GM21360 (cell line): ENCODE data around the gene GEMIN7.
A peak's percentile ranks its signal among the peaks of the same experiment; 100 is the strongest.

Experiments used
- ATAC-seq: cut with Tn5 transposase; IDR thresholded peaks from one replicate; pipeline ENCODE4 v1.9.1; 2021; ENCODE audit warnings: mild to moderate bottlenecking, moderate library complexity; ENCODE audit not compliant: unreplicated experiment

GEMIN7 gene

DNA sequence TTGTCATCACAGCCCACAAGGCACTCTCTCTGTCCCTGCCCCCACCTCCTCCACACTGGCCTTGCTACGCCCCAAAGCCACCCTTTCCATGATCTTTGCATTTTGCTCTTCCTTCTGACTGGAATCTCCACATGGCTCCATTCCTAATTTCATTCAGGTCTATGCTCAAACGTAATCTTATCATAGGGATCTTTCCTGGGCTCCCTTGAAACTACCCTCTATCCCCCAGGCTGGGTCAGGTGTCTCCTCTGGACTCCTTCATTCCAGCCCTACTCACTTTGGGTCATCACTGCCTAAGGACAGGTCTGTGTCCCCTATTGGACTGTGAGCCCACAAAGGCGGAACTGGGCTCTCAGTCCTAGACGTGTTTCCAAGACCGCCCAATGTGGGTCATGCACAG is 3.1 kb downstream of the GEMIN7 start:
- no peak for ATAC-seq

DNA sequence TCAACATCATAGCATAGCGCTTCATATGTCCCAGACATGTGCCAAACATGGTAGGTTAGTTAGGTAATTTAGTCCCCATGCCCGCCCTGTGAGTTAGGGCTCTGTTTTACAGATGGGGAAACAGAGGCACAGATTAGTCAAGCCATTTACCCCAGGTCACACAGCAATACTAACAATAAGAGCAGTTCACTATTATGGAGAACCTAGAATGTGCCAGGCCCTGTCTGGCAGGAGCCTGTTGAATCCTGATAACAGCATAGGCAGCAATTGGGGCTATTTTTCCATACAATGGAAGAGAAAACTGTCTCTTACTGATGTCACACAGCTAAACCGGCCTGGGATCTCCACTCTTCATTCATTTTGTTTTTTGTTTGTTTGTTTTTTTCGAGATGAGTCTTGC is 7.4 kb downstream of the GEMIN7 start:
- ATAC-seq, result no peak

DNA sequence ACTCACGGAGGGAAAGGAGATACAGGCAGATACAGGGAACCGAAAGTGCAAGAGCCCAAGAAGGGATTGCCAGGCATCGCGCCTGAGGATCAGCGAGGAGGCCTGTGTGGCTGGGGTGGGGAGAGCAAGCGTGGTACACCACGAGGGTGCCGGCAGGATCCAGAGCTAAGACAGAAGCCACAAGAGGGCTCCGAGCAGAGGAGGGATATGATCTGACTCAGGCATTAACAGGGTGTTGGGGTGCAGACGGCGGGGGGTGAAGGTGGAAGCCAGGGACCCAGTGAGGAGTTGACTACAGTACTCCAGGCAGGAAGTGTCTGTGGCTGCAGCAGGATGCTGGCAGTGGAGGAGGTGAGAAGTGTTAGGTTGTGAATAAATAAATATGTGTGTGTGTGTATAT is 8.5 kb downstream of the GEMIN7 start:
- no peak for ATAC-seq

DNA sequence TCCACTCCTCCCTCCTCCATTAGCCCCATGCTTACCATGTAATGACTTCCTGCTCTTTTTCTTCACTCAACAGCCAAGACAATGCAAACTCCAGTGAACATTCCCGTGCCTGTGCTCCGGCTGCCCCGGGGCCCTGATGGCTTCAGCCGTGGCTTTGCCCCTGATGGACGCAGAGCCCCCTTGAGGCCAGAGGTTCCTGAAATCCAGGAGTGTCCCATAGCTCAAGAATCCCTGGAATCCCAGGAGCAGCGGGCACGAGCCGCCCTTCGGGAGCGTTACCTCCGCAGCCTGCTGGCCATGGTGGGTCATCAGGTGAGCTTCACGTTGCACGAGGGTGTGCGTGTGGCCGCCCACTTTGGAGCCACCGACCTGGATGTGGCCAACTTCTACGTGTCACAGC is 11.0 kb downstream of the GEMIN7 start:
- no peak for ATAC-seq

DNA sequence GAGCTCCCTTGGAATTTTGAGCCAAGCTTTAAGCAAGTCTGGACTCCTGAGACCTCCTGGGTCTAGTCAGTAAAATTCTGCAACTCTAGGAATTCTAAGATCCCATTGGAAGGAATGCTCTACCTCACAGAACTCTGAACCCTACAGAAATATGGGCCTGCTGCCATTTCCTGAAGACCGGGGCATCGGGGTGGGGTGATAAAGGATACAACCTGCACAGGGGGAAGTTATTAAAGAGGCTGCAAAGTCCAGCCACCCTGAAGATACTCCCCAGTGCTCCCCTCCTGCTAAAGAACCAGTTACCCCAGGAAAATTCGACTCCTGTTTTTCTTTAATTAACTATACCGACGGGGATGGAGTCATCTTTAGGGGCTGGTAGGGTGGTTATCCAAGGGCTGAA is 11.5 kb downstream of the GEMIN7 start:
- ATAC-seq, result no peak

DNA sequence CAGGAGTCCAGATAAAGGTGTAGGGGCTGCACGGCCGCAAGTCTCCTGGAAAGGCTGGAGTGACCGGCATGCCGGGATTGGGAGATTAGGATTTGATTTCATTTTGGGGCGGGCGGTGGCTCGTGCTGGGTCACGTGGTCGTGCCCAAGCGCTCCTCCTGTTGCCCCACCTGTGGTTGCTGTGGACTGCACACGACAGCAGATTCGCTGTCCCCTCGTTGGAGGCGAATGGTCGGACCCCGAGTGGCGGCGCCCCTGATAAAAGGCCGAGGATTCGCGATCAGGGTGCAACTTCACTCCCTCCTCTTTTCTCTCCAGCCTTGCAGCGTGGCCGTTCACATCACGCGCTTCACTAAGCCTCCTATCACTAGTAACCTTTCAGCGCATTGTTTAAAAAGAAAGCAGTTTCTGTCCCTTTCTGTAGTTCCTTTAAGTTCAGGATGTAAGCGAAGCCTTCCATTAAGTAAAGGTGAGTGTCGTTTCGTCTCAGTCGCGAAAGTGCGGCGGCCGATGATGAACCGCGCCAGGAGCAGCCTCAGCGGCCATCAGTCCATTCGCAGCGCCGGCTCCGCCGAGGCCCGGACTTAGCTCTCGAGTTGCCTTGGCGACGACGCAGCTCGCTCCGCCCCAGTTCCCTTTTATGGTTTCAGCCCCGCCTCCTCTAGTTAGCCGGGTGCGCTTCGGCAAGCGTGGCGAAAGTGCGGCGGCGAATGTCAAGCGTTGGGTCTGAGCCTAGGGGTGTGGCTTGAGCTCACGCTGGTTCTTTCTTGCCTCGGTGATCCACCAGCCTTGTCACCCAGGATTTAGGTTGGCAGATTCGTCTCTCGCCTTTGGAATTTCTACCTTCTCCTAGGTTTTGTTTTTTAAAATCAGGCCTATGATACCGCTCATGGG is 12.2 kb downstream of the GEMIN7 start:
- ATAC-seq, result peak; percentile 66

DNA sequence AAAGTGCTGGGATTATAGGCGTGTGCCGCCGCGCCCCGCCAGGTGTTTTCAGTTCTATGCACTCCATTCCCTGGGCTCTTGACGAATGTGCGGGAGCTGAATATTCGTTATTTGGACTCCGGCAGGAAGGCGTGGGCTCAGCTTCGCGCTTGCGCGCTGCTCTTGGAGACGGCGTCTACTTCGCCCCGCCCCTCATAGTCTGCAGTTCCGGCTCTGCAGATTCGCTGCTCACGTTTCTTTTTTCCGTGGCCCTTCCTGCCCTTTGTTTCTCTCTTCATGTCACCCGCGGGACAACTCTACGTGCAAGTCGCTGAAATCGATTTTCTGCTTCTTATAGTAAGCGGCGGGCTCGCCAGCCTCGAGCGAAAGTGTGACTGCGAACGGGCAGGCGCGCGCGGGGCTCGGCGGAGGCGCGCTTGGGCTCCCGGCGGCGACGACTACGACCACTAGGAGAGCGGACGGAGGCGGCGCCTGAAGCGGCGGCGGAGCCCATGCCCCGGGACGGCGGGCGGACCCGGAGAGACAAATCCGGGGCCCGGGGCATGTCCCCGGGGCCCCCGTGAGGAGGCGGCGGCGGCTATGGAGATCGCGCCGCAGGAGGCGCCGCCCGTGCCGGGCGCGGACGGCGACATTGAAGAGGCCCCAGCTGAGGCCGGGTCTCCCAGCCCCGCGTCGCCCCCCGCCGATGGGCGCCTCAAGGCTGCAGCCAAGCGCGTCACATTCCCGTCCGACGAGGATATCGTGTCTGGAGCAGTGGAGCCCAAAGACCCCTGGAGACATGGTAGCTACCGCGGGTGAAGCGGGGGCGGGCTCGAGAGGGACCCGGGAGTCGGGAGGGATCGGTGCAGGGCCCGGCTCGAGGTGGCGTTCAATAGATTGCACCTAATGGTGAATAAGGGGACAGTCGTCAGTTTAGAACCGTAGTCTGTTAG is 14.0 kb downstream of the GEMIN7 start, which contains the start of gene PPP1R37:
Gene PPP1R37, plus strand, starts transcription at position 433 of the 932 bp plus-strand sequence. Its CDS starts 147 bp downstream, at position 580.
- peak; percentile 48 for ATAC-seq

DNA sequence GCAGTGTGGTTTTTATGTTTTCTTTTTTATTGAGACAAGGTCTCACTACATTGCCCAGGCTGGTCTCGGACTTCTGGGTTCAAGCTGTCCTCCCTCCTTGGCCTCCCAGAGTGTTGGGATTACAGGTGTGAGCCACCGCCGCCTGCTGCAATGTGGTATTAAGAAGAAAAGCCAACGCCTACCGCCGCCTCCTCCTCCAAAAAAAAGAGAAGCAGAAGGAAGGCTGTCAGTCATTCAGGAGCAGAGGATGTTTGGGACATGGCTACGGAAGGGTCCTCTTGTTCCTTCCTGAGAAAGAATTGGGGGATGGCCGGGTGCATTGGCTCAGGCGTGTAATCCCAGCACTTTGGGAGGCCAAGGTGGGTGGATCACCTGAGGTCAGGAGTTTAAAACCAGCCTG is 15.1 kb downstream of the GEMIN7 start:
- no peak for ATAC-seq

DNA sequence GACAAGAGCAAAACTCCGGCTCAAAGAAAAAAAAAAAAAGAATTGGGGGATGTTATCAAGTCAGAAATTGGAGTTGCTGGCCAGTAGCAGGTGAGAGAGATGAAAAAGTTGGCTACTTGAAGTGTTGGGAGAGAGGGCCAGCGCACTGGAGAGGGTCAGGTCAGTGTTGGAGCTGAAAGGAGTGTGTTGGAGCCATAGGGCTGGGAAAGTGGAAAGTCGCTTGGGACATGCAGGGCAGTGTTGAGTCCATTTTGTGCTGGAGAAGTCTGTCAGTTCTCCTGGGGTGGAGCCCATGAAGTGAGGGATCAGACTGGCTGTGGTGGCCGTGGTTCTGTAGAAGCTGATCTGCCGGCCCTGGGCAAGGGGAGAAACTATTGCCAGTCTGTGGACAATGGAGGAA is 15.6 kb downstream of the GEMIN7 start:
- ATAC-seq, result no peak

DNA sequence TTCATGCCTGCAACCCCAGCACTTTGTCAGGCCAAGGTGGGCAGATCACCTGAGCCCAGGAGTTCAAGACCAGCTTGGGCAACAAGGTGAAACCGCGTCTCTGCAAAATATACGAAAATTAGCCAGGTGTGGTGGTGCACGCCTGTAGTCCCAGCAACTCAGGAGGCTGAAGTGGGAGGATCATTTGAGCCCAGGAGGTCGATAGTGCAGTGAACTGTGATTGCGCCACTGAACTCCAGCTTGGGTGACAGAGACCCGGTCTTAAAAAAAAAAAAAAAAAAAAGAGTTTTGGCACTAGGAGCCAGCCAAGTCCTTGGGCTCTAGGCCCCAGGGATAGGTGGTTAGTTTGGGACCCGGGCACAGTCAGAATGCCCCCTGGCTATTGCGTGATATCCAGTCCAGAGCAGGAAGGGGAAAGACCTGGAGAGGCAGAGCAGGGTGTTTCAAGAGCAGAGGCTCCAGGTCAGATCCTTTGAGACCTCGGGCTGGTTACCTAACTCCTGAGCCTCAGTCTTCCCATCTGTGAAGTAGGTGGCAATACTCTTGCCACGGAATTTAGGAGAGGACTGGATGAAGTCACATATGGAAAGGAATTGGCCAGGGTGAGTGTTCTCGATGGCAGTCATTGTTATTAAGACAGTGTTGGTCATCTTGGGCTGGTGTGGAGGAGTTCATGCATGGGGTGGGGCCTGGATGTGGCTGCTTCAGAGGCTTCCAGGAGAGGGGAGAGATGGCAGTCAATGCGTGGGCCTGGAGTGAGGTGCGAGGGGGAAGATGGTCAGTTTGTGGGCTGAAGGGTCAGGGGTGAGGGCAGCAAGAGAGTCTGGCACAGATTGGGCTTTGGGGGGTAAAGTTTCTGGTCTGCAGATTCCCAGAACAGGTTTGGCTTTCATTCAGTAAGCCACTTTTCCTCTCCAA is 16.7 kb downstream of the GEMIN7 start:
- ATAC-seq, result no peak

DNA sequence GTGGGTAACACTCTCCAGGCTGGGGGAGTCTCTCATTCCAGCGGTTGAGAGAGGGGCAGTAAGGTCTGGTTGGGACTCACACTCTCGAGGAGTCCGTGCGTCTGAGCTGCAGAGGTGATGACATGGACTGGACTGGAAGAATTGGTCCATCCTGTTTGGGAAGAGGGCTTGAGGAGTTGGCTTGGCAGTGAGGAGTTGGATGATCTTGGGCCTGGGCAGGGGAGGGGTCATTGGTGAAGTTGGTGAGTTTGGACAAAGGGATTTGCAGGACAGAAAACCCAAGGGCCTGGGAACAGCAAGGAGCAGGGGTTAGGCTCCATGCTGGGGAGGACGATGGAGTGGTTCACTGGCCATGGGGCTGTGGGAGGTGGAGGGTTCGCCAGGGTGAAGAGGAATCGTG is 17.6 kb downstream of the GEMIN7 start:
- no peak for ATAC-seq

DNA sequence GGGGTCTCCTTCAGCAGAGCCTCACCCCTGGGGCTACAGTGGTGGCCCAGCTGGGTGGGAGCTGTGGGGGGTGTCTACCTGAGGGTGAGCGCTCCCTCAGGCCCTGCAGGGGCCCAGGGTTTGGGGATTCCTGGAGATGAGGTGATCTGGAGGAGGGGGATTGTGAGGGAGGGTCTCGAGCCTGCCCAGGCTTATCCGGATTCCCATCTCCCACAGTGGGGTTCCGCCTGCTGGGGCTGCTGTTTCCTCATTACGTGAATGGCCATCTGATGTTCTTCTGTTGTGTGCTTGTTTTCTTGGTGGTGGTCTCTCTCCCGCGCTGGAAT is 18.4 kb downstream of the GEMIN7 start:
- no peak for ATAC-seq

DNA sequence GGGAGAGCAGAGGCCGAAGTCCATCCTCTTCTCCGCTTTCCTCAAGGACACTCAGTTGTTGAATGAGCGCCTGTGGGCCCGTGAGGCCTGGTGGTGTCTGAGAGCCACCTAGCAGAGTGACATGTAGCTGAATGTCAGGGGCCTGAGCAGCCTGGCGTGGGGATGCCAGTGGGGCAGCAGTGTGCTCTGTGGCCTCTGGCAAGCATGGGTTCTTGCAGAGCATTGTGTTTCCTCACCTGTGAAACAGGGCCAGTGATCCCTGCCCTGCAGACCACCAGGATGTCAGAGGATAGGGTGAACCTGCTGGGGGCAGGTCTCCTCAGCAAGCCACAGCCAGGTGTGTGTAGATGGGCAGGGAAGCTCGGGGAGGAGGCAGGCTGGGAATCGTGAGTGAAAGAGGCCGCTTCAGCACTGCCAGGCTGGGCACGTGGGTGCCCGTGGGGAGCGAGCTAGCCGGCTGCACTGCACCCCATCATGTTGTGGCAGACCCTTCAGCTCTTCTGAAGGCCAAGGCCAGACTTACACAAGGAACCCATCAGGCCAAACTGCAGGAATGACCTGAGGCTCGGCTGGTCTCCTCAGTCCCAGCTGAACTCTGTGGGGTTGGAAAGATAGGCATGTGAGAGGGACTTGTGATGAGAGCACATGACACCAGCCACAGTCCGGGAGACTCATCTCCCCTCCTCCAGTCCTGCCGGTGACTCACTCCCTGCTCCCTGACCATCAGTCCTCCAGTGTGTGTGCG is 18.9 kb downstream of the GEMIN7 start:
- ATAC-seq, result no peak

DNA sequence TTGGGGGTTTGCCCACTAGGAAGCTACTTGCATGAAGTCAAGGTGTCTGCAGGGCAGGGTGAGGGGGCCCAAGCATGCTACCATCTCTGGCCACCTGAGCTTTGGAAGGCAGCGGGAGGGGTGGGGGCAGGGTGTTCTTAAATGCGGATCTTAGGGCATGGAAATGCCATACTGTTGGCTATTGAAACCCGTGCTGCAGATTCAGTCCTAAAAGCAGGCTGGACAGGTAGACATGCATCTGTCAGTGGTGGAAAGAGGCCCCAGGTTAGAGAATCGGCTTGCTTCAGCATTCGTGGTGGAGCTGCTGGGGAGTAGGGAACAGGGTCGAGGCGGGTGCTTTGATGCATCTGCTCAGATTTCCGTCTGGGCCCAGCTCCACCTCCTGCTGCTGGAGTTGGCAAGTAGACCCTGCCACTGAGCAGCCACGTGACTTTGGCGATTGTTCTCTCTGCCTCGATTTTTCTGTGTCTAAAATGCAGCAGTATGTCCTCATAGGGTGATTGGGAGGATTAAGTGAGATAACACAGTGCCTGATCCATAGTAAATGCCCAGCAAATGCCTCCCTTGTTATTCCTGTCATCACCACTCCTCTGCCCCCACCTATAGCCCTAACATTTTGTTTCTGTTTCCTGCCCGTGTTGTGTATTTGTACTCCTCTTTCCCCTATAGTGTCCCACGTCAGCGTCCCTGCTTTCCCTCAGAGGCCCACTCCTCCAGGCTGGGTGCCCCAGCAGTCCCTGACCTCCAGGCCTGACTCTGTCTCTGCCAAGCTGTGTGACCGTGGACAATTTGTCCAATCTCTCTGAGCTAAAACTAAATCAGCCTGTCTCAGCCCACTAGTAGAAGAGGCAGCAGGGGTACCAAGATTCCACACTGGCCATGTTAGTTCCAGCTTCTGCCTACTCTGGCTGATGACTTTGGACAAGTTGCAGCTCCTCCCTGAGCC is 19.7 kb downstream of the GEMIN7 start:
- no peak for ATAC-seq

DNA sequence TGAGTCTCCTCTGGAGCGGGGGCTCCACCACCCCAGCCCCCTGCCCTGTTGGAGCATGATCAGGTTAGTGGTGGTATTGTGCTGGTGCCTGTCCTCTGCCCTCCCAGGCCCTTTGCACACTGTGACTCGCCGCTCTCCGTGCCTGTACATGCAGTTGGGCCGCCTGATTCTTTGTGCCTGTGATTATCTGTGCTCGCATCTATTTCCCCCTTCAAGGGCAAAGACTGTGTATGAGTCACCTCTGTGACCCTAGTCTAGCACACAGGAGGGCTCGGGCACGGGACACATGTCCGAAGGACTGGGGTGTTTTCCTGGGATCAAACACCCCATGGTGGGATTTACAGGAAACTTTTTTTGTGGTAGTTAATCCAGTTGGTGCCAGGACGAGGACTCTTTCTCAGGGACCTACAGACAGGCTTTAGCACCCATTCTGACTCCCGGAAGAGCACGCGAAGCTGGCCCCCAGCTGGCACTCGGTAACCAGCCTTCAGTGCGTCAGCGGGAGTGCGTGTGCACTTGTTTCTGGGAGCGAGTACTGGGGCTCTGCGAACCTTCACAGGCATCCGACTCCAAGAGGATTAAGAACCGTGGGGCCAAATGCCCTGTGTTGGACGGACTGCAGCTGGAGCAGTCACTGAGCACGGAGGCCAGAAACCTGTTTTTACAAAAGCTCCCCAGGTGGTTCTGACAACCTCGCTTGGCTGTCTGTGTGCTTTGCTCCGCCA is 20.6 kb downstream of the GEMIN7 start:
- no peak for ATAC-seq

DNA sequence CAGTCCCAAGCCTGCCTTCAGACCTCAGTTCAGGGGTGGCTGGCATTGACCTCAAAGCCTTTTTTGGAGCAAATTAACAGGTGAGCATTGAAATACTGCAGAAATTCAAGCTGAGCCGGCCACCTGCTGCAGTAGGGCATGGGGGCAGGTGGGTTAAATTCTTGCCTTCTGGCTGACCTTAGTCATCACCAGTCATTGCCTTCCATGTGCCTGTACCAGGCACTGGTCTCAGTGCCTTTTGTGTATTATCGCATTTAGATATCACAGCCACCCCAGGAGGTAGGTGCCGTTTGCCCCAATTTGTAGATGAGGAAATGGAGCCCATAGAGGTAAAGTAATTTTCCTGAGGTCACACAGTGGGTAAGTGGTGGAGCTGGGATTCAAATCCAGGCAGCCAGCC is 21.1 kb downstream of the GEMIN7 start:
- no peak for ATAC-seq

DNA sequence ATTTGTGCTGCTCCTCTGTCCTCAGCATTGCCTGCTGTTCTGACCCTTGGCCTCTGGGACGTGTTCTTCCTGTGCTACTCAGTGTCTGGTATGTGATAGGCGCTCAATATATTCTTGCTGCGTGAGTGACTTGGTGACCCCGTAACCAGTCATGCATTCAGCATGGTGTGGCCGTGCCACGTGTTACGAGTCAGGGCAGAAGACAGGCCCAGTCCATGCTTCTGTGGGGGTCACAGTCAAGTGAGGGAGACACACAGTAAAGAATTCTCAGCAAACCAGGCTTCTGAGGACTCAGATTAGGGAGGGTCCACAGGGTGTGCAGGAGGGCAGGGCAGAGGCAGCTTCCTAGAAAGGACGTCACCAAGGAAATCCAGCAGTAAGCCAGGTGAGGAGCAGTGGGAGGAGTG is 21.8 kb downstream of the GEMIN7 start:
- ATAC-seq, result no peak

DNA sequence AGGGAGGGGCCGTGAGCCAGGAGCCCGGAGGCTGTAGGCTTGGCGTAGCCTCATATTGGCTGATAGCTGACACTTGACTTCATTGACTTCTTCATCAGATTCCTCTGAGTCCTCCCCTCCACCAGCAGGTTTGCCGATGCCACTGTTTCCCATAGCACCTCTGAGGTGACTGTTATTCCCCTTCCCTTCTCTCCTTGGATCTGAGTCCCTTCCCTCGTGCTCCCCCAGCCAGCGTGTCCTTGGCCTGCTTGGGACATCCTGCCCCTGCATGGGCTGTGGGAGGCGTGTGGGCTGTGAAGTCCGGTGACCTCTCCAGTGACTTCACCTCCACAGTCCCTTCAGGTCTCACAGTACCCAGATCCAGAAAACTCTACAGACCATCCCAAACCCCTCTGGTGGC is 22.7 kb downstream of the GEMIN7 start:
- ATAC-seq, result no peak
